HUES6 (cell line): ENCODE measurements around the gene PTPRD.

Experiments
- H3K27ac ChIP-seq: 2 replicates; pipeline ENCODE4 v1.7.0; 2013; ENCODE audit warnings: low read depth, mild to moderate bottlenecking, low read length, inconsistent platforms
- H3K27me3 ChIP-seq: 2 replicates; pipeline ENCODE4 v1.6.1; 2013; ENCODE audit warnings: low read length; ENCODE audit not compliant: control insufficient read depth, insufficient read depth
- H3K36me3 ChIP-seq: 2 replicates; pipeline ENCODE4 v1.6.1; 2013; ENCODE audit warnings: low read length; ENCODE audit not compliant: control insufficient read depth, insufficient read depth
- H3K4me1 ChIP-seq: 2 replicates; pipeline ENCODE4 v1.6.1; 2013; ENCODE audit warnings: low read length; ENCODE audit not compliant: control insufficient read depth, insufficient read depth
- H3K4me3 ChIP-seq: 2 replicates; pipeline ENCODE4 v1.5.1; 2013; ENCODE audit warnings: low read depth, low read length
- H3K9ac ChIP-seq: one replicate; pipeline ENCODE4 v1.6.1; 2013; ENCODE audit warnings: mild to moderate bottlenecking, low read length
- H3K9me3 ChIP-seq: 2 replicates; pipeline ENCODE4 v1.6.1; 2013; ENCODE audit warnings: low read depth, low read length; ENCODE audit not compliant: control insufficient read depth, insufficient read depth

Gene PTPRD

DNA sequence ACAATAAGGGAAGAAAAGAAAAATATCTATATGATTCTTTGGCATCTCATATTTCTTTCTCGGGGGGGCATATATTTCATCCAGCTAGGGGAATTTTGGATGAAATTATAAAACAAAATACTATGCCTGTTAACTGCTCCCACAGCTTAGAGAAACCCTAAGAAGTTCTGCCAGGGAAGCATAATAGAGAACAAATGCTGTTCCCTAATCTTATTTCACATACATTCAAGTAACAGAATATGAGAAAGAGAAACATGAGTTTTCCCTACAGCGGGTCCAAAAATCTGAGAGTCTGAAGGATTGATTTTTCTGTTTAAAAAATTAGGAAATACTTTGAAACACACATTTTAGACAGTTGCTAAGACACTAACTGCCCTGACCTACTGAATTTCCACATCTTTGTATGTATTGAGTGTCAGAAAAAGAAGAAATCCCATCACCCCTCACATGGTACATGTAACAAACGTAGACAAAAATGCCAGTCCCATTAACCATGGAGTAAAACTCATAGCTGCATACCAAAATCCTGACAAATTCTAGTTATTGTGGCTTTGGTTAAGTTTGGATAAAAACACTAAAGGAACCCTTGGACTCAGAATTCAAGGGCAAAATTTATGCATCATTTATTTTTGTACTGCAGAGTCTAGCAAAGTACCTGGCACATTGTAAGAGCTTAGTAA is 2193.1 kb downstream of the PTPRD start:
- Histone ChIP-seq H3K27ac (no peak overlapping the region), H3K4me1 (peaks cover 10% of the 10 kb centered on the region; the same call in 1 of the 2 replicates), H3K9ac (no peak overlapping the region), H3K9me3 (no peaks in the 10 kb centered on the region), H3K36me3 (no peaks in the 10 kb centered on the region), H3K4me3 (no peak overlapping the region), H3K27me3 (no peaks in the 10 kb centered on the region)

GRCh38 chr9:8417341-8417740 is 2195.5 kb downstream of the PTPRD start:
- Histone ChIP-seq H3K9ac (no peak overlapping the region), H3K27ac (no peak overlapping the region), H3K36me3 (no peaks in the 10 kb centered on the region), H3K4me1 (peaks cover 10% of the 10 kb centered on the region; the same call in 1 of the 2 replicates), H3K9me3 (no peaks in the 10 kb centered on the region), H3K4me3 (no peak overlapping the region), H3K27me3 (no peaks in the 10 kb centered on the region)

DNA sequence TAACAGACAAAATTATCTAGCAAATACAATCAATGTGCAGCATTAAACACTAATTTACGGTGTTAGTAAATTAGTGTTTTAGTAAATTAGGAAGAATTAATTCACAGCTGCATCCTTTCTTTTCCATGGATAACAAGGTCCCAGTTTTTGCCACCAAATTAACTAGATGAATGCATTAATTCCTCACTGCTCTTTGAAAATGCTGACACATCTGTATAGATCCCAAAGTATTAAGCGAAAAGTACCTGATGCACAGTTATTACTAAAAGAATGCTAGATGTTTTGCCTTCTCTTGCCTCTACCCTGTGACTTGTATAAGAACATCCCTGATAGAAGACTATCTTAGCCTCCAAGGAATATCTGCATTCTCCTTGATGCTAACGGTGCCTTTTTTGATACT is 2200.5 kb downstream of the PTPRD start:
- no peaks in the 10 kb centered on the region for H3K27me3 ChIP-seq
- no peaks in the 10 kb centered on the region for H3K36me3 ChIP-seq
- H3K4me3 ChIP-seq: no peak overlapping the region
- H3K9ac ChIP-seq: no peak overlapping the region
- no peaks in the 10 kb centered on the region for H3K9me3 ChIP-seq
- no peak overlapping the region for H3K27ac ChIP-seq
- peaks cover 20% of the 10 kb centered on the region for H3K4me1 ChIP-seq

DNA sequence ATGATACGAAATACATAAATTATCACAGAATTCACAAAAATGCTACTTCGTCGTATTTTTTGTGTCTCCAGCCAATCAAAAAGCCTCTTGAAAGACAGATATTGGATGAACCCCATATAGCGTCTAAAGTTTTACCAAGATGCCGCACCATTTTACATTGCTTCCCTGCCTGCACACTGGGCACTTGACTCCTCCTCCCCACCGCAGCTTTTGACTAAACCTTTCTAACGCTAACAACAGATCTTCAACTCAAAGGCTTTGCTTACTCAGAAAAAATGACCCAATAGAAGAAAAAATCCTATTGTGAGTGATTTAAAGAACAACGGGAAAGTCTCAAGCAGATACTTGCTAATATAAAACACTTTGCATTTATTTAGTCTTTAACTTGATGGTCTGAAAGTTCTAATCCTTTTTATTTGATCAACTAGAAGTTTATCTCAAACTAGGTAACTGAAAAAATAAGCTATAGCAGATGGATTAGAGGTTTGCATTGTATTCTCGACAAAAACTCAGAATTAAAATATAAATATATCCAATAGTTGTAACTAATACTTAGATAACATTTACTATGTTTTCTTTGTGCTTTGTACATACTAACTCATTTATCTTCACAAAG is 2204.1 kb downstream of the PTPRD start:
- Histone ChIP-seq H3K9ac (no peak overlapping the region), H3K4me1 (peaks cover 20% of the 10 kb centered on the region), H3K27me3 (no peaks in the 10 kb centered on the region), H3K4me3 (no peak overlapping the region), H3K9me3 (no peaks in the 10 kb centered on the region), H3K27ac (no peak overlapping the region), H3K36me3 (no peaks in the 10 kb centered on the region)

GRCh38 chr9:8401961-8402705 is 2210.7 kb downstream of the PTPRD start:
- Histone ChIP-seq H3K4me1 (no peaks in the 10 kb centered on the region; the same call in 1 of the 2 replicates), H3K27me3 (no peaks in the 10 kb centered on the region), H3K27ac (no peak overlapping the region), H3K4me3 (no peak overlapping the region), H3K36me3 (no peaks in the 10 kb centered on the region), H3K9me3 (no peaks in the 10 kb centered on the region), H3K9ac (no peak overlapping the region)

DNA sequence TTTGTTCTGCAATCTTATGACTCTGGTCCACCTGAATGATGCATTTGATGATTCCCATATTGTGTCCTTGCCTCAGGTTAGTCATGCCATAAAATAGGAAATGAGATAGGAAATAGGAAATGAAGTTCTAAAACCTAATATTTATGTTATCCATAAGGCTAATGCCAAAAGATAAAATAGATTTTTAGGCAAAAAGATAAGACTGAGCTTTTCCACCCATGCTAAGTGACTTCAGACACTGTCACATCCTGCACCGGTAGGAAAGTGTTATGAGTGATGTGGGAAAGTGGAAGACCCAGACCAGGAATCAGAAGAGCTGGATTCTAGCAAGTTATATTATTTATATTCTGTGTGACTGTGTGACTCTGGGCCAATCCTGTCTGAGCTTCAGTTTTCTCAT is 2212.4 kb downstream of the PTPRD start:
- no peak overlapping the region for H3K9ac ChIP-seq
- H3K9me3 ChIP-seq: no peaks in the 10 kb centered on the region
- H3K27me3 ChIP-seq: no peaks in the 10 kb centered on the region
- no peak overlapping the region for H3K27ac ChIP-seq
- no peaks in the 10 kb centered on the region; the same call in 1 of the 2 replicates for H3K4me1 ChIP-seq
- H3K4me3 ChIP-seq: no peak overlapping the region
- no peaks in the 10 kb centered on the region for H3K36me3 ChIP-seq

DNA sequence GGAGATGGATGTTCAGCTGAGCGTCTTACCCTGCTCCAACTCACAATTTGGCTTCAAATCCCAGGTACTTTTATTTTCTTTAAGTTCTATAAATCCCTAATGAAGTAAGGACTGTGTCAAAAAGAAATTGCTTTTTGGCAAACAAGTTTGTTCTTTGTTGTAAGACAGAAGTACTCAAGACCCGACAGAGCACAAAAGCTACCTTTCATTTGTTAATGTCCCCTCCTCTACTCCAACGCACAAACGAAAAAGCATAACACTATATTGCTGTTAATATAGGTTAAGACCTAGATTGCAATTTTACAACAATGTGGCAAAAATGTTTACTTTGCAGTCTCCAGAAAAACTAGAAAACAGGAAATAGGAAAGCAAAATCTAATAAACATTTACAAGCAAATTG is 2217.8 kb downstream of the PTPRD start:
- no peak overlapping the region for H3K4me3 ChIP-seq
- H3K27me3 ChIP-seq: no peaks in the 10 kb centered on the region
- H3K36me3 ChIP-seq: no peaks in the 10 kb centered on the region
- peaks cover 5% of the 10 kb centered on the region for H3K4me1 ChIP-seq
- H3K9me3 ChIP-seq: no peaks in the 10 kb centered on the region
- no peak overlapping the region for H3K9ac ChIP-seq
- H3K27ac ChIP-seq: no peak overlapping the region

- Histone ChIP-seq H3K27ac (no peak overlapping the region; the same call in 1 of the 2 replicates), H3K9me3 (no peaks in the 10 kb centered on the region), H3K36me3 (no peaks in the 10 kb centered on the region), H3K4me1 (peaks cover 5% of the 10 kb centered on the region), H3K9ac (no peak overlapping the region), H3K4me3 (no peak overlapping the region), H3K27me3 (no peaks in the 10 kb centered on the region)
Observed at GRCh38 chr9:8394341-8394740, 2218.5 kb downstream of the PTPRD start.

DNA sequence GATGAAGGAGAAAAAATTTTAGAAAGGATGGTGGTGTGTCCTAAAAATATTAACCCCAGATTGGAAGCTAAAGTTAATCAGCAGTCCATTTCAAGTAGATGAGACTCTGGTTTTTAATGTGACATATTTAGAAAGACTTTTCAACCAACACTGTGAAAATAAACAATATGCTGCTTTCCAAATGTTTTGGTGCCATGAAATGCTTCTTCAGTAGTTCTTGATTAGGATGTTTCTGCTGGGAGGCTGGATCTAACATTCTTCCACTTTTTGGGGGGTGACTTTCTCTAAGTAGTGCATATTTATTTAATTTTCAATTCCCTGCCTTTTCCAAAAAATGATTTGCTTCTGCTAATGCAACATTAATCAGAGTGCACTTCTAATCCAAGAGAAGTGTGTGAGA is 2219.9 kb downstream of the PTPRD start:
- Histone ChIP-seq H3K4me3 (no peak overlapping the region), H3K36me3 (no peaks in the 10 kb centered on the region), H3K4me1 (peaks cover 5% of the 10 kb centered on the region), H3K27ac (no peak overlapping the region), H3K9me3 (no peaks in the 10 kb centered on the region), H3K9ac (no peak overlapping the region), H3K27me3 (no peaks in the 10 kb centered on the region)

- Histone ChIP-seq H3K4me1 (peaks cover 5% of the 10 kb centered on the region), H3K9ac (no peak overlapping the region), H3K9me3 (no peaks in the 10 kb centered on the region), H3K4me3 (no peak overlapping the region), H3K27ac (no peak overlapping the region), H3K36me3 (no peaks in the 10 kb centered on the region), H3K27me3 (no peaks in the 10 kb centered on the region)
Observed at GRCh38 chr9:8391566-8391965, 2221.2 kb downstream of the PTPRD start.

DNA sequence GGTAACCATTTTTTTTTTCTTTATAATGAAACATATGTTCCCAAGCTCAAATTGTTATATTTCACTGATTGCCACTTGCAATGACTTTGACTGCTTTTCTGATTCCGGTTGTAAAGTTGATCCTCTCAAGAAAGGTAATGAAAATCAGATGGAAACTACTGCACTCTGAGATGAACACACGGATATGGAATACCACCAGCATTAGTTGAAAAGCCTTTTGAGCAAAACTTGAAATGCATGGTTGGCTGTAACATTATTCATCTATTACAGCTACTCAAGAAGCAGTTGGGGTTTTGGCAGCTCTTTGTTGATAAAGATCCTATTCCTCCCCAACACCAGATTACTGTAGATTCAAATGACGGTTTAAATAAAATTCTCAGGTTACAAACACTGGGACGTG is 2221.7 kb downstream of the PTPRD start:
- H3K9ac ChIP-seq: no peak overlapping the region
- H3K4me3 ChIP-seq: no peak overlapping the region
- H3K36me3 ChIP-seq: no peaks in the 10 kb centered on the region
- H3K9me3 ChIP-seq: no peaks in the 10 kb centered on the region
- peaks cover 5% of the 10 kb centered on the region for H3K4me1 ChIP-seq
- H3K27ac ChIP-seq: no peak overlapping the region
- no peaks in the 10 kb centered on the region for H3K27me3 ChIP-seq
